Colonic mucosa (tissue), 4 donors: ENCODE results near the gene NAGK. TPM values are rescaled to one million over a fixed set of nuclear protein-coding genes. Genes with fewer than 3 reads are reported as not detected.

ENCODE experiments used
- DNase-seq: peaks from one replicate; pipeline ENCODE4 v3.0.0-alpha.2; 2020
- H3K27ac ChIP-seq: fragments of 200-600 bp; one replicate; pipeline ENCODE4 v1.8.0; 2021
- H3K27me3 ChIP-seq: fragments of 200-600 bp; one replicate; pipeline ENCODE4 v1.8.0; 2021
- H3K36me3 ChIP-seq: fragments of 200-600 bp; one replicate; pipeline ENCODE4 v1.8.0; 2021
- H3K4me1 ChIP-seq: fragments of 200-600 bp; one replicate; pipeline ENCODE4 v1.8.0; 2021; ENCODE audit warnings: mild to moderate bottlenecking
- H3K4me3 ChIP-seq: fragments of 200-600 bp; one replicate; pipeline ENCODE4 v1.8.0; 2021
- H3K9ac ChIP-seq, 2 donors: one replicate each; pipeline ENCODE4 v1.7.0; 2013; ENCODE audit warnings: control low read depth in 2 of 2, low read depth in 2 of 2, low read length in 2 of 2
- H3K9me3 ChIP-seq: fragments of 200-600 bp; one replicate; pipeline ENCODE4 v1.8.0; 2021
- CTCF ChIP-seq: fragments of 200-600 bp; IDR thresholded peaks from one replicate; pipeline ENCODE4 v1.8.0; 2022; ENCODE audit warnings: antibody characterized with exemption, mild to moderate bottlenecking
- intact Hi-C: fragments of 100-400 bp; cut with DNase I; formaldehyde crosslinking; loops from one replicate; pipeline ENCODE4 v1.14.1; 2022
- total RNA-seq, 2 donors: library from RNA; stranded (reverse); fragmentation: NEBNext Ultra II Directional in 1 of 2; extraction: Animal tissue kit (Norgen Biotek cat#: 25700) in 1 of 2; gene quantifications; one replicate each; pipeline ENCODE4 v1.2.1, GENCODE V29; 2021
- donor health status: healthy.
- donor health status: DM: no; HTN: no; CAD: no.
- donor health status: DM: no; HTN: no; CAD: no.

Gene NAGK
- total RNA-seq, 2 donors from 2014 or later = 55.6 to 68.4 TPM

GRCh38 chr2:71108091-71108490 lies 39.6 kb downstream of the NAGK start:
- Histone ChIP-seq H3K4me1 (no peaks in the 10 kb centered on the region), H3K9me3 (no peaks in the 10 kb centered on the region), H3K27ac (no peak overlapping the region), H3K4me3 (no peak overlapping the region), H3K9ac (no peak overlapping the region), H3K36me3 (no peaks in the 10 kb centered on the region), H3K27me3 (no peaks in the 10 kb centered on the region)
- DNase-seq = no peak
- intact Hi-C loops = no loop called here
- TF ChIP-seq CTCF = no peak

GRCh38 chr2:71113843-71114242 lies 45.4 kb downstream of the NAGK start:
- Histone ChIP-seq H3K27me3 (no peaks in the 10 kb centered on the region), H3K9me3 (no peaks in the 10 kb centered on the region), H3K36me3 (no peaks in the 10 kb centered on the region), H3K4me1 (no peaks in the 10 kb centered on the region), H3K4me3 (no peak overlapping the region), H3K9ac (no peak overlapping the region), H3K27ac (no peak overlapping the region)
- no peak for TF ChIP-seq CTCF
- no peak for DNase-seq
- intact Hi-C loops = no loop called here

- Histone ChIP-seq H3K9me3 (no peaks in the 10 kb centered on the region), H3K4me1 (no peaks in the 10 kb centered on the region), H3K4me3 (no peak overlapping the region), H3K36me3 (no peaks in the 10 kb centered on the region), H3K27me3 (no peaks in the 10 kb centered on the region), H3K9ac (no peak overlapping the region), H3K27ac (no peak overlapping the region)
- intact Hi-C loops = no loop called here
- no peak for DNase-seq
- no peak for TF ChIP-seq CTCF
Observed at GRCh38 chr2:71117063-71117462, 48.6 kb downstream of the NAGK start.

- no peaks in the 10 kb centered on the region for H3K27me3 ChIP-seq
- intact Hi-C loops = no loop called here
- H3K27ac ChIP-seq = no peak overlapping the region
- TF ChIP-seq CTCF = no peak
- no peak overlapping the region for H3K4me3 ChIP-seq
- H3K9ac ChIP-seq = no peak overlapping the region
- H3K36me3 ChIP-seq = no peaks in the 10 kb centered on the region
- H3K4me1 ChIP-seq = no peaks in the 10 kb centered on the region
- no peak for DNase-seq
- no peaks in the 10 kb centered on the region for H3K9me3 ChIP-seq
Observed at GRCh38 chr2:71120195-71120594, 51.7 kb downstream of the NAGK start.

- Histone ChIP-seq H3K4me1 (no peaks in the 10 kb centered on the region), H3K27ac (no peak overlapping the region), H3K27me3 (no peaks in the 10 kb centered on the region), H3K9me3 (no peaks in the 10 kb centered on the region), H3K9ac (no peak overlapping the region), H3K4me3 (no peak overlapping the region), H3K36me3 (no peaks in the 10 kb centered on the region)
- DNase-seq = no peak
- TF ChIP-seq CTCF = no peak
- intact Hi-C loops = no loop called here
Observed at GRCh38 chr2:71121479-71121878, 53.0 kb downstream of the NAGK start.
